Measurements from ENCODE around the gene EVL. TPM values are rescaled to one million over a fixed set of nuclear protein-coding genes. Genes with fewer than 3 reads are reported as not detected.

The EVL gene
- total and polyA plus RNA-seq, 2 donors from 2014 or later, result 54.8 to 84.1 TPM

- no peaks in the 10 kb centered on the region for H3K9me3 ChIP-seq (ENCODE audit: control insufficient read depth in 2 of 3, insufficient read depth in 1 of 3, low read length in 3 of 3)
- intact Hi-C loops (cut with DNase I), result no loop called here
- H3K4me1 ChIP-seq (ENCODE audit: control insufficient read depth in 2 of 3, insufficient read depth in 2 of 3, low read depth in 1 of 3, low read length in 3 of 3), result peaks cover 0 to 17% (median 16%) of the 10 kb centered on the region in 3 donors
- no peak for DNase-seq
- H3K36me3 ChIP-seq (ENCODE audit: control insufficient read depth in 2 of 3, insufficient read depth in 3 of 3, low read length in 3 of 3), result no peaks in the 10 kb centered on the region
- no peaks in the 10 kb centered on the region for H3K27me3 ChIP-seq (ENCODE audit: control insufficient read depth, insufficient read depth, low read length)
- H3K9ac ChIP-seq (ENCODE audit: low read length in 3 of 3), result no peak overlapping the region
- no peak for FAIRE-seq
- H3K4me3 ChIP-seq (ENCODE audit: low read length in 3 of 3), result no peak overlapping the region
- H3K27ac ChIP-seq (ENCODE audit: low read depth in 2 of 2, low read length in 2 of 2), result no peak overlapping the region
- TF ChIP-seq, protein P1, sequence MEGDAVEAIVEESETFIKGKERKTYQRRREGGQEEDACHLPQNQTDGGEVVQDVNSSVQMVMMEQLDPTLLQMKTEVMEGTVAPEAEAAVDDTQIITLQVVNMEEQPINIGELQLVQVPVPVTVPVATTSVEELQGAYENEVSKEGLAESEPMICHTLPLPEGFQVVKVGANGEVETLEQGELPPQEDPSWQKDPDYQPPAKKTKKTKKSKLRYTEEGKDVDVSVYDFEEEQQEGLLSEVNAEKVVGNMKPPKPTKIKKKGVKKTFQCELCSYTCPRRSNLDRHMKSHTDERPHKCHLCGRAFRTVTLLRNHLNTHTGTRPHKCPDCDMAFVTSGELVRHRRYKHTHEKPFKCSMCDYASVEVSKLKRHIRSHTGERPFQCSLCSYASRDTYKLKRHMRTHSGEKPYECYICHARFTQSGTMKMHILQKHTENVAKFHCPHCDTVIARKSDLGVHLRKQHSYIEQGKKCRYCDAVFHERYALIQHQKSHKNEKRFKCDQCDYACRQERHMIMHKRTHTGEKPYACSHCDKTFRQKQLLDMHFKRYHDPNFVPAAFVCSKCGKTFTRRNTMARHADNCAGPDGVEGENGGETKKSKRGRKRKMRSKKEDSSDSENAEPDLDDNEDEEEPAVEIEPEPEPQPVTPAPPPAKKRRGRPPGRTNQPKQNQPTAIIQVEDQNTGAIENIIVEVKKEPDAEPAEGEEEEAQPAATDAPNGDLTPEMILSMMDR (IDR thresholded peaks at IDR 0.05; ENCODE audit: borderline replicate concordance, extremely low read depth, insufficient read depth), result no peak
These were observed 30.2 kb upstream of the EVL start for GRCh38 chr14:100034961-100035500.

- intact Hi-C loops (cut with DNase I), result no loop called here
- no peaks in the 10 kb centered on the region for H3K36me3 ChIP-seq (ENCODE audit: control insufficient read depth in 2 of 3, insufficient read depth in 3 of 3, low read length in 3 of 3)
- no peak for DNase-seq
- no peak for FAIRE-seq
- H3K4me3 ChIP-seq (ENCODE audit: low read length in 3 of 3), result no peak overlapping the region
- H3K9ac ChIP-seq (ENCODE audit: low read length in 3 of 3), result no peak overlapping the region
- no peak overlapping the region for H3K27ac ChIP-seq (ENCODE audit: low read depth in 2 of 2, low read length in 2 of 2)
- H3K9me3 ChIP-seq (ENCODE audit: control insufficient read depth in 2 of 3, insufficient read depth in 1 of 3, low read length in 3 of 3), result no peaks in the 10 kb centered on the region
- peaks cover 0 to 13% (median 12%) of the 10 kb centered on the region in 3 donors for H3K4me1 ChIP-seq (ENCODE audit: control insufficient read depth in 2 of 3, insufficient read depth in 2 of 3, low read depth in 1 of 3, low read length in 3 of 3)
- TF ChIP-seq, protein P1 (IDR thresholded peaks at IDR 0.05; ENCODE audit: borderline replicate concordance, extremely low read depth, insufficient read depth), result no peak
- no peaks in the 10 kb centered on the region for H3K27me3 ChIP-seq (ENCODE audit: control insufficient read depth, insufficient read depth, low read length)
These were observed 29.5 kb upstream of the EVL start for GRCh38 chr14:100035700-100036099.

DNA sequence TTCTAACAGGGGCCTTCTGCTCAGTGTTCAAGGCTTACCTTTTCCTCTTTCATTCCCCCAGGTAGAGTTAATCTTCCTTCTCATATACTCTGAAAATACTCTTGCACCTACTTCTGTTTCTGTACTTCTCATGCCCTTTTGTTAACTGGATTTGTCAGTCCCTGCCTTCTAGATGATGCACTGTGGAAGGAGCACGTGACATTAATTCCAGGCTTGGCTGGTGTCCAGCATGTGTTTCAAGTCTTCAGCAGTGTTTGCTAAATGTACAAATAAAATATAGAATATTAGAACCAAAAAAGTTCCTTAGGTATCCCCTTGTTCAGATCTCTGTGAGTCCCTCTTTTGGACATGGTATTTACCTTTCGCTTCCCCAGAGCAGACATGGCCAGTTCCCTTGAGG lies 27.9 kb upstream of the EVL start:
- H3K9me3 ChIP-seq (ENCODE audit: control insufficient read depth in 2 of 3, insufficient read depth in 1 of 3, low read length in 3 of 3), result no peaks in the 10 kb centered on the region
- H3K9ac ChIP-seq (ENCODE audit: low read length in 3 of 3), result no peak overlapping the region
- FAIRE-seq, result no peak
- H3K27me3 ChIP-seq (ENCODE audit: control insufficient read depth, insufficient read depth, low read length), result no peaks in the 10 kb centered on the region
- H3K4me1 ChIP-seq (ENCODE audit: control insufficient read depth in 2 of 3, insufficient read depth in 2 of 3, low read depth in 1 of 3, low read length in 3 of 3), result peaks cover 0 to 3% (median 0%) of the 10 kb centered on the region in 3 donors
- intact Hi-C loops (cut with DNase I), result no loop called here
- TF ChIP-seq, protein P1 (IDR thresholded peaks at IDR 0.05; ENCODE audit: borderline replicate concordance, extremely low read depth, insufficient read depth), result no peak
- DNase-seq, result peak in 1 of 5 donors; percentile 73
- no peak overlapping the region for H3K27ac ChIP-seq (ENCODE audit: low read depth in 2 of 2, low read length in 2 of 2)
- no peak overlapping the region for H3K4me3 ChIP-seq (ENCODE audit: low read length in 3 of 3)
- H3K36me3 ChIP-seq (ENCODE audit: control insufficient read depth in 2 of 3, insufficient read depth in 3 of 3, low read length in 3 of 3), result no peaks in the 10 kb centered on the region

DNA sequence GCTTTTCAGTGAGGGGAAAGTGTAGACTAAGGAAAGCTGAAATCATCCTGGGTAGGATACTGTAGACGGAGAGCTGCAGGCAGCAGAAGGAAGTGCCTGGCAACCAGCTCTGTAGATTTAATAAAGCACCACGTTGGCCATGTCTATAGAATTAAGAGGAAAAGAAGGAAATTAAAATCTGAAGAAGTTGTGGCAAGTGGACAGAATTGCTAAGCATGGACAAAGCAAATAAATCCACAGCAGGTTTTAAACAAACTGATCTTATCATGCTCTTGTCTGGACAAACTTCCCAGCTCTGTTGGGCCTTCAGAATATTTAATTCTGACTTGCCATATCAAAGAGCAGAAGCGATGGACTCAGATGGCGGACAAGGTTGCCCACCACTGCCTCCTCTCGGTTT lies 27.2 kb upstream of the EVL start:
- no peaks in the 10 kb centered on the region for H3K4me1 ChIP-seq (ENCODE audit: control insufficient read depth in 2 of 3, insufficient read depth in 2 of 3, low read depth in 1 of 3, low read length in 3 of 3)

More for the DNA sequence above, 27.2 kb upstream of the EVL start:
- intact Hi-C loops (cut with DNase I), result no loop called here
- DNase-seq (no peak), FAIRE-seq (no peak)
- Histone ChIP-seq H3K27me3 (ENCODE audit: control insufficient read depth, insufficient read depth, low read length) (no peaks in the 10 kb centered on the region), H3K27ac (ENCODE audit: low read depth in 2 of 2, low read length in 2 of 2) (no peak overlapping the region), H3K9me3 (ENCODE audit: control insufficient read depth in 2 of 3, insufficient read depth in 1 of 3, low read length in 3 of 3) (no peaks in the 10 kb centered on the region), H3K4me3 (ENCODE audit: low read length in 3 of 3) (no peak overlapping the region), H3K36me3 (ENCODE audit: control insufficient read depth in 2 of 3, insufficient read depth in 3 of 3, low read length in 3 of 3) (no peaks in the 10 kb centered on the region), H3K9ac (ENCODE audit: low read length in 3 of 3) (no peak overlapping the region)
- TF ChIP-seq, protein P1 (IDR thresholded peaks at IDR 0.05; ENCODE audit: borderline replicate concordance, extremely low read depth, insufficient read depth), result no peak
